Measurements from ENCODE around the gene DDX52.

- TF ChIP-seq CTCF (IDR thresholded peaks at IDR 0.05; ENCODE audit: insufficient read depth, low read depth, low read length) = no peak
- TF ChIP-seq EZH2 (IDR thresholded peaks at IDR 0.05; ENCODE audit: insufficient read depth, low read length) = no peak
Measured at GRCh38 chr17:37674511-37674910, 31.3 kb upstream of the DDX52 start.
